ENCODE data around the gene FAM237B. TPM values are rescaled to one million over a fixed set of nuclear protein-coding genes. Genes with fewer than 3 reads are reported as not detected.

The FAM237B gene
- total RNA-seq, 1 donor from 2014 or later = not detected

DNA sequence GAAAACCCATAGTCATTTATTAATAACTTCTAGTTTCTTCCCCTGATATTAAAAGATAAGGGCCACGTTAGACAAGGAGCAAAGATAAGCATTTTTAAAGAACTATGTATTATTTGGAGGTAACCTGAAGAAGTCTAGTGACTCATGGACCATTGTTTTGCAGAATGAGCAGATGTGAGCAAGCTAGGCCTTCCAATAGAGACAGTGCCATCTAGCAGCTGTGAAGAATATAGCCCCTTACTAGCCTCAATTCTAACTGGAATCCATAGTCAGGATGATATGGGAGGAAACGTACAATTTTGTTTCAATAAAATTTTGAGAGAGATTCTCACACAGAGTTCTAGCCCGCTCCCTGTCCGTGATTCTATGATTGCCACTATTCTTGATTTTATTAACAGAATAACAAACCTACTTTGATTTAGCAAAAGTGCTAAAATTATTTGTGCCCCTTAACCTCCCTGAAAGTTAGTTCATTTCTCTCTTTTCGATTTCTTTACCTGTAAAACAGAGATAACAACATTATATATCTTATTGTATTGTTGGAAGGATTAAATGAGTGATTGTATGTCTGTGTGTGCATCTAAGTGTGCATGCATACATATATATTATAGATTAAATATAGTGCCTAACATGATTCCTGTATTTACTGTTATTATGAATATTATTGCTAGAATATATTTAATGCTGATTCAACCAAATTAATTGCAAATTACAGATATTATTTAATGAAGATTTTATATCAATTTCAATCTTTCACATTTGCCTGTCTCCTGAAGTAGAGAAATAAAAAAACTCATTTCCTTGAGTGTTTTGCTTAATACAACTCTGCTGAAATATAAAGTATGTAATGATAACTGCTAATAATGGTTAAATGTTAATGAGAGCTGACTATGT lies 22.7 kb downstream of the FAM237B start:
- no peak for DNase-seq (ENCODE audit: low spot score)

GRCh38 chr7:90290244-90291113 lies 30.6 kb downstream of the FAM237B start:
- DNase-seq (ENCODE audit: low spot score) = no peak

DNA sequence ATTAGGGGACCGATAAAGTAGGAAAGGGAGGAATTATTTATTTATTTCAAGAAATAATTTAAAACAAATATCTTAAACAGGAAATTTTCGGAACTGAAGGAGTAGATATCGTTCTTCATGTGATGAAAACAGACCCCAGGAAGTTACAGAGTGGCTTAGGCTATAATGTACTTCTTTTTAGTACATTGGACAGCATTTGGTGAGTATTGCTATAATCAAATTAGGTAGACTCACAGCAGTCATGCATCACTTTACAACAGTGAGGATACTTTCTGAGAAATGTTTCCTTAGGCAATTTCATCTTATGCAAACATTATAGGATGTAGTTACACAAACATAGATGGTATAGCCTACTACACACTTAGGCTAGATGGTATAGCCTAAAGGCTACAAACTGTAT lies 33.0 kb downstream of the FAM237B start:
- no peak for DNase-seq (ENCODE audit: low spot score)

GRCh38 chr7:90276033-90276728 lies 44.9 kb downstream of the FAM237B start:
- no peak for DNase-seq (ENCODE audit: low spot score)

- DNase-seq (ENCODE audit: low spot score) = no peak
Measured at GRCh38 chr7:90274161-90274560, 46.9 kb downstream of the FAM237B start.

DNA sequence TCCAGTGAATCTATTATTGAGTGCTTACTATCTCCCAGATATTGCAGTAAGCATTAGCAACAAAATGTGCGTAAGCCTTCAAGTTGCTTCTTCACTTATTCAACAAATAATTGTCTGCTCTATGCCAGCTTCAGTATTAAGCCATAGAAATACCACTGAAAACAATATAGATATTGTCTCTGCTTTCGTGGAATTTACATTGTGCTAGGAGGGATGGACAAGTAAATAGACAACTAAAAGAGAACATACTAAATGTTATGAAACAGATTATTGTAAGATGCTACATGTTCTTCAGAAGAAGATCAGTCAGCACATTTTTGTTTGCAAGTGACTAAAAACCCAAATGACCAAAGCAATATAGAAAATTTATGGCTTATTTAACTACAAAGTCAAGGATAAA lies 48.9 kb downstream of the FAM237B start:
- DNase-seq (ENCODE audit: low spot score) = no peak

GRCh38 chr7:90271753-90272152 lies 49.4 kb downstream of the FAM237B start:
- no peak for DNase-seq (ENCODE audit: low spot score)

GRCh38 chr7:90270431-90271178 lies 50.5 kb downstream of the FAM237B start:
- DNase-seq (ENCODE audit: low spot score) = no peak

DNA sequence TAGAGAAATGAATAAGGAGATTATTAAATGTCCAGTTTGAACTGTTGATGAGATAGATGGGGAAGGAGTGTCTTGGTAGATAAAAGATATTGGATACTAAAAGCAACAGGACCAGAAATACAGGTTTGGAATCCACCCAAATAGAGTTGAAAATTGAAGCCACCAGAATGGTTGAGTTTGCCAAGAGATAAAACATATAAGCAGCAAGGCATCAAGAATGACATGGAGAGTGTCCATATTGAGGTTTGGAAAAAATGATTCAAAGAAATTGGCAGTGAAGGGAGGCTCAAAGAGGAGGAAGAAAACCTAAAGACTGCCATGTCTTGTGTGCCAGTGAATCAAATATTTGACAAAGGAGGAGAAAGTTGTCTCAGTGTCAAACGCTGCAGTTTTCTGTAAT lies 51.9 kb downstream of the FAM237B start:
- no peak for DNase-seq (ENCODE audit: low spot score)

DNA sequence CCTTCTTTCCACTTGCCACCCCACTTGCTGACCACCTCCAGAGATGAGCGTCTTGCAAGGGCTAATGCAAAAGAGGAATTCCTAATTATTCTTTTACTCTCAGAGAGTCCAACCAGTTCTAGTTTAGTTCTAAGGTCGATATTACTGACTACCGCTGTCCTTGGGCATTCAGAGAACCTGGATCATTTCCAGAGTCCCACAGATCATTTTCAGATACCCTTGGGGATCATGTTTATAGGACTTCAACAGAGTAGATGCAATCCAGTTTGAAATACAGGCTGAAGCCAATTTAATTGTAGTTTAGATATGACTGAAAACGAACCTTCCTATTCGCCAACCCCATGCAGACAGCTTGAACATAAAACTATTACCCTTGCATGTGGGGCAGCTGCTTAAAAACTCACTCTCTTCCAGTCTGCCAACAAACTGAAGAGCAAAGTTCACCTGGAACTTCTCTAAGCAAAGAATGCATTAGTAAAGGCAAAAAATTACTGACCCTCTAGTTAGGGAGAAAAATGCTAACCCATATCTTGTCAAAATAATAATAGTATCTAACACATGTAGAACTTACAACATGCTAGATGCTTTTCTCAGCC lies 53.7 kb downstream of the FAM237B start:
- DNase-seq (ENCODE audit: low spot score) = no peak

GRCh38 chr7:90266808-90267207 lies 54.3 kb downstream of the FAM237B start:
- no peak for DNase-seq (ENCODE audit: low spot score)

Other genes starting within 250 kb of the FAM237B start
- 70.0 TPM for gene STEAP1, start 166.8 kb downstream of the FAM237B start, total RNA-seq
- 29.9 TPM for gene STEAP2, start 109.6 kb downstream of the FAM237B start, total RNA-seq
- gene CFAP69, start 76.1 kb downstream of the FAM237B start, total RNA-seq = 10.4 TPM
- gene GTPBP10, start 25.4 kb upstream of the FAM237B start, total RNA-seq = 16.8 TPM
- gene CLDN12, start 82.2 kb upstream of the FAM237B start, total RNA-seq = 20.1 TPM
- not detected for gene PTTG1IP2, start 148.3 kb upstream of the FAM237B start, total RNA-seq

Data from mesenteric fat pad (tissue), 1 donor.